Measurements from ENCODE around the gene TMEM18. TPM values are rescaled to one million over a fixed set of nuclear protein-coding genes. Genes with fewer than 3 reads are reported as not detected.

TMEM18 gene
- total and polyA plus RNA-seq, 2 donors (not counting 1 experiment from before 2014, with no cell fraction given): 15.2 to 39.7 TPM

GRCh38 chr2:630451-631320, 46.5 kb downstream of the TMEM18 start:
- no peaks in the 10 kb centered on the region for H3K79me2 ChIP-seq (ENCODE audit: control insufficient read depth, insufficient read depth, low read length)
- H3K4me2 ChIP-seq (ENCODE audit: extremely low read depth, insufficient read depth, low read length): no peak overlapping the region
- no peak overlapping the region for H3K4me3 ChIP-seq (replicated peaks in 1 of 4; ENCODE audit: control extremely low read depth in 1 of 4, insufficient read depth in 1 of 4, low read depth in 3 of 4, low read length in 4 of 4)
- H3K9ac ChIP-seq (ENCODE audit: insufficient read depth, low read length): no peak overlapping the region
- no peaks in the 10 kb centered on the region for H3K27me3 ChIP-seq (ENCODE audit: control insufficient read depth, insufficient read depth, low read length)
- no peak for DNase-seq (ENCODE audit: low read depth in 2 of 2)
- H2AFZ ChIP-seq (ENCODE audit: low read length): no peak overlapping the region
- no peak overlapping the region for H3K27ac ChIP-seq (ENCODE audit: insufficient read depth, low read length)
- TF ChIP-seq EZH2 (IDR thresholded peaks at IDR 0.05; ENCODE audit: low read length, missing control alignments) (no peak), CTCF (conservative IDR thresholded peaks at IDR 0.05 in 1 of 2, IDR thresholded peaks at IDR 0.05 in 1 of 2; ENCODE audit: low read depth in 1 of 2, low read length in 2 of 2) (no peak)
- no peaks in the 10 kb centered on the region for H3K4me1 ChIP-seq (ENCODE audit: control insufficient read depth, extremely low read depth, insufficient read depth, low read length)
- H3K9me3 ChIP-seq (ENCODE audit: control insufficient read depth, insufficient read depth, low read depth, low read length): no peaks in the 10 kb centered on the region
- no peaks in the 10 kb centered on the region for H3K36me3 ChIP-seq (ENCODE audit: control insufficient read depth, insufficient read depth, low read length)
- H4K20me1 ChIP-seq (ENCODE audit: control insufficient read depth, extremely low read depth, insufficient read depth, low read length): no peaks in the 10 kb centered on the region

- Histone ChIP-seq H3K4me3 (replicated peaks in 1 of 4; ENCODE audit: control extremely low read depth in 1 of 4, insufficient read depth in 1 of 4, low read depth in 3 of 4, low read length in 4 of 4) (no peak overlapping the region), H3K9ac (ENCODE audit: insufficient read depth, low read length) (no peak overlapping the region), H3K27ac (ENCODE audit: insufficient read depth, low read length) (no peak overlapping the region), H3K79me2 (ENCODE audit: control insufficient read depth, insufficient read depth, low read length) (no peaks in the 10 kb centered on the region), H3K4me2 (ENCODE audit: extremely low read depth, insufficient read depth, low read length) (no peak overlapping the region), H4K20me1 (ENCODE audit: control insufficient read depth, extremely low read depth, insufficient read depth, low read length) (no peaks in the 10 kb centered on the region), H3K27me3 (ENCODE audit: control insufficient read depth, insufficient read depth, low read length) (no peaks in the 10 kb centered on the region), H3K4me1 (ENCODE audit: control insufficient read depth, extremely low read depth, insufficient read depth, low read length) (no peaks in the 10 kb centered on the region), H2AFZ (ENCODE audit: low read length) (no peak overlapping the region), H3K9me3 (ENCODE audit: control insufficient read depth, insufficient read depth, low read depth, low read length) (no peaks in the 10 kb centered on the region), H3K36me3 (ENCODE audit: control insufficient read depth, insufficient read depth, low read length) (no peaks in the 10 kb centered on the region)
- TF ChIP-seq CTCF (conservative IDR thresholded peaks at IDR 0.05 in 1 of 2, IDR thresholded peaks at IDR 0.05 in 1 of 2; ENCODE audit: low read depth in 1 of 2, low read length in 2 of 2): no peak
- TF ChIP-seq EZH2 (IDR thresholded peaks at IDR 0.05; ENCODE audit: low read length, missing control alignments): no peak
- no peak for DNase-seq (ENCODE audit: low read depth in 2 of 2)
These were observed 47.2 kb downstream of the TMEM18 start for GRCh38 chr2:629961-630360.

GRCh38 chr2:628651-629050, 48.6 kb downstream of the TMEM18 start:
- Histone ChIP-seq H3K4me2 (ENCODE audit: extremely low read depth, insufficient read depth, low read length) (no peak overlapping the region), H3K36me3 (ENCODE audit: control insufficient read depth, insufficient read depth, low read length) (no peaks in the 10 kb centered on the region), H3K4me1 (ENCODE audit: control insufficient read depth, extremely low read depth, insufficient read depth, low read length) (no peaks in the 10 kb centered on the region), H4K20me1 (ENCODE audit: control insufficient read depth, extremely low read depth, insufficient read depth, low read length) (no peaks in the 10 kb centered on the region), H3K79me2 (ENCODE audit: control insufficient read depth, insufficient read depth, low read length) (no peaks in the 10 kb centered on the region), H3K27me3 (ENCODE audit: control insufficient read depth, insufficient read depth, low read length) (no peaks in the 10 kb centered on the region), H3K9ac (ENCODE audit: insufficient read depth, low read length) (no peak overlapping the region), H3K9me3 (ENCODE audit: control insufficient read depth, insufficient read depth, low read depth, low read length) (no peaks in the 10 kb centered on the region), H2AFZ (ENCODE audit: low read length) (no peak overlapping the region), H3K27ac (ENCODE audit: insufficient read depth, low read length) (no peak overlapping the region), H3K4me3 (replicated peaks in 1 of 4; ENCODE audit: control extremely low read depth in 1 of 4, insufficient read depth in 1 of 4, low read depth in 3 of 4, low read length in 4 of 4) (no peak overlapping the region)
- DNase-seq (ENCODE audit: low read depth in 2 of 2): no peak
- TF ChIP-seq EZH2 (IDR thresholded peaks at IDR 0.05; ENCODE audit: low read length, missing control alignments) (no peak), CTCF (conservative IDR thresholded peaks at IDR 0.05 in 1 of 2, IDR thresholded peaks at IDR 0.05 in 1 of 2; ENCODE audit: low read depth in 1 of 2, low read length in 2 of 2) (no peak)

Measured in fibroblast of lung (primary cell).